Medulla oblongata (tissue), 1 donor: ENCODE results near the gene PHTF2.
"Not testable (repeated sequence)": the region's sequence is repeated elsewhere in the genome, so short reads cannot be mapped to it uniquely, and the experiment has no call there.

Source experiments
- DNase-seq: peaks from one replicate; pipeline ENCODE4 v3.0.0-alpha.2; 2015; ENCODE audit errors: extremely low spot score

The PHTF2 gene

GRCh38 chr7:77989981-77990566 lies 191.5 kb downstream of the PHTF2 start:
- DNase-seq = no peak

DNA sequence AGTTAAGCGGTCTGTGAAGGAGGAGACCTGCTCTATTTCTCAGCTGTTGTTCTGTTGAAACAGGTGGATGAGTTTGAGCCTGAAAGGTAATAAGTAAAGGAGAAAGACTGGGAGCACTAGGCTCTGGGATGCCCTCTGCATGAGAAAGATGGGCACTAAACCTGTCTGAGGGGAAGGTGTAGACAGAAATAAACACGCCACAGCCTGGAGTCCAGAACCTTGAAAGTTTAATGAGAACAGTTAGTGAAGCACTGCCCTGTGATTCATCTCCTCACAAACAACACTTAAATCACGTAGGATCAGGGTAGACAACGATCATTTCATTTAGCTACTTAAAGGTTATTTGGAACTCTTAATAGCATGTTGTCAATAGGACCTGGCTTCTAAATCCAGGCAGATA lies 193.1 kb downstream of the PHTF2 start:
- no peak for DNase-seq

DNA sequence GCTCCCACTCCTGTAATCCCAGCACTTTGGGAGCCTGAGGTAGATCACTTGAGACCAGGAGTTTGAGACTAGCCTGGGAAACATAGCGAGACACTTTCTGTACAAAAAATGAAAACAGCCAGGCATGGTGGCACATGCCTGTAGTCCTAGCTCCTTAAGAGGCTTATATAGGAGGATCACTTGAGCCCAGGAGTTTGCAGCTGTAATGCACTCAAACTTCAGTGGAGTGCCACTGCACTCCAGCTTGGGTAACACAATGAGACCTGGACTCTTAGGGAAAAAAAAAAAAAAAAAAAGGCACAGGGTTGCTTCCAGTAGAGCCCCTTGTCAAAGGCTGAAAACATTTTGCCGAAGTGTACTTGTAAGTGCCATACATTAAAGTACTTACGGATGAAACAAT lies 195.3 kb downstream of the PHTF2 start:
- no peak for DNase-seq

- DNase-seq = no peak
Observed at GRCh38 chr7:77995717-77996116, 197.1 kb downstream of the PHTF2 start.

GRCh38 chr7:77999168-77999567 lies 200.6 kb downstream of the PHTF2 start:
- not testable (repeated sequence) for DNase-seq

- no peak for DNase-seq
Observed at GRCh38 chr7:78002021-78002420, 203.4 kb downstream of the PHTF2 start.

DNA sequence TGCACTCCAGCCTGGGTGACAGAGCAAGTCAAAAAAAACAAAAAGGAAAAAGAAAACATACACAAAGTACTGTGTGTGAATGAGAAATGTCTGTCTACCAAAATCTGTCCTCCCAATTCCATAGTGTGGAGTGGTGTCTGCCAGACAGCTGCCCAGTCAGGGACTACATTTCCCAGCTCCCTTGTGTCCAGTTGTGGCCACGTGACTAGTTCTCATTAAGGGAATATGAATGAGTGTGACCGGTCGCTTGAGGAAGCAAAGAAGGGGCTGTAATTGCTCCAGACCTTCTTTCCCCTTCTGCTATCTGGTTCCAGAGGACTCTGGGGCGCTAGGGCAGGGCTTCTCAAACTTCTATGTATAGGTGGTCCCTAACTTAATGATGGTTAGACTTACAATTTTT lies 204.1 kb downstream of the PHTF2 start:
- no peak for DNase-seq

DNA sequence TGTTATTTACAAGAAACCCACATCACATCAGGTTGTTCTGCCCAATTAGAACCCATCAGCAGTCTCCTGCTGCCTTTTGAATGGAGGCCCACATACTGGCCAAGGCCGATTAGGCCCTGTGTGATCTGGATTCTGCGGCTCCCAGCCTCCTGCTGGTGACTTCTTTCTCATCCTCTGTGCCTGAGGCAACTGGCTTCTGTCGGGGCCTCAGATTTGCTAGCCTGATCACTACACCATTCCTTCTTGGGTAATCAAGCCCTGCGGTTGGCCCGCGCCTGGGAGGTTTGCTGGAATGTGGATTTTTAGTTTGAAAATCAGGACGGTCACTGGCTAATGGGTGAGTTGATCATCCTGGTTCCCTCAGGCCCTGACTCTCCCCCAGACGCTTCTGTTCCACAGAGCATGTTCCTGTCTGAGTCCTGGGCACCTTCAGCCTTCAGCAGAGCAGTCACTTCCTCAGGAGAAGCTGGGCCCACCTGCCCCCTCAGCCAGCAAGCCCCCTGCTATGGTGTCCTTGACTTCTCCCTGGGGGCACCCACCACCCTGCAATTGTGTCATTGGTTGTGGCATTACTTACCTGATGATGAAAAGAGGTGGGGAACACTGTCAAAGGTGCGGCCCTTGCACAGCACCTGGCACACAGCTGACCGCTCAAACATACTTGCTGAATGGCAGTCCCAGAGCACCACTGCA lies 207.6 kb downstream of the PHTF2 start:
- DNase-seq = no peak
